Mesothelial cell of epicardium (in vitro differentiated cells): ENCODE data around the gene AP3S2. TPM values are rescaled to one million over a fixed set of nuclear protein-coding genes. Genes with fewer than 3 reads are reported as not detected.

Experiments
- DNase-seq, 2 experiments: peaks; one replicate each; pipeline ENCODE4 v3.0.0; 2021; ENCODE audit warnings: low spot score in 2 of 2; ENCODE audit not compliant: unreplicated experiment in 2 of 2
- H3K27ac Mint-ChIP-seq: 2 replicates; pipeline ENCODE4 v1.8.0; 2021; ENCODE audit warnings: mixed read lengths
- H3K27me3 Mint-ChIP-seq: 2 replicates; pipeline ENCODE4 v1.8.0; 2021; ENCODE audit warnings: low read depth, mixed read lengths
- H3K36me3 Mint-ChIP-seq: 2 replicates; pipeline ENCODE4 v1.8.0; 2021; ENCODE audit warnings: mixed read lengths
- H3K4me1 Mint-ChIP-seq: 2 replicates; pipeline ENCODE4 v1.8.0; 2021; ENCODE audit warnings: mixed read lengths
- H3K4me3 Mint-ChIP-seq: 2 replicates; pipeline ENCODE4 v1.8.0; 2021; ENCODE audit warnings: mild to moderate bottlenecking, moderate library complexity, mixed read lengths
- H3K9me3 Mint-ChIP-seq: 2 replicates; pipeline ENCODE4 v1.8.0; 2021; ENCODE audit warnings: mixed read lengths
- CTCF ChIP-seq: fragments of 200-600 bp; sonication (generic); IDR thresholded peaks from one replicate; pipeline ENCODE4 v1.5.0; 2021; ENCODE audit warnings: antibody characterized with exemption; ENCODE audit not compliant: unreplicated experiment
- total RNA-seq: library from RNA; stranded (reverse); gene quantifications from 3 replicates; pipeline ENCODE4 v1.2.1, GENCODE V29; 2021

The AP3S2 gene
- total RNA-seq, 1 donor from 2014 or later, result 28.3 TPM

- no peaks in the 10 kb centered on the region for H3K9me3 Mint-ChIP-seq
- H3K27me3 Mint-ChIP-seq, result no peaks in the 10 kb centered on the region
- no peak for DNase-seq
- H3K4me3 Mint-ChIP-seq, result no peak overlapping the region
- H3K36me3 Mint-ChIP-seq, result peaks cover 29% of the 10 kb centered on the region
- no peak overlapping the region for H3K27ac Mint-ChIP-seq
- H3K4me1 Mint-ChIP-seq, result no peaks in the 10 kb centered on the region
- no peak for TF ChIP-seq CTCF
These were observed 13.1 kb downstream of the AP3S2 start for GRCh38 chr15:89880727-89881126.

GRCh38 chr15:89878323-89878722 lies 15.5 kb downstream of the AP3S2 start:
- no peak overlapping the region for H3K27ac Mint-ChIP-seq
- H3K4me1 Mint-ChIP-seq, result no peaks in the 10 kb centered on the region
- TF ChIP-seq CTCF, result no peak
- H3K27me3 Mint-ChIP-seq, result no peaks in the 10 kb centered on the region
- H3K9me3 Mint-ChIP-seq, result no peaks in the 10 kb centered on the region
- H3K4me3 Mint-ChIP-seq, result no peak overlapping the region
- H3K36me3 Mint-ChIP-seq, result peaks cover 23% of the 10 kb centered on the region
- DNase-seq, result no peak

- no peak for DNase-seq
- Mint-ChIP-seq H3K4me3 (no peak overlapping the region), H3K27ac (no peak overlapping the region), H3K9me3 (no peaks in the 10 kb centered on the region), H3K4me1 (no peaks in the 10 kb centered on the region), H3K27me3 (no peaks in the 10 kb centered on the region), H3K36me3 (peaks cover 21% of the 10 kb centered on the region)
- TF ChIP-seq CTCF, result no peak
These were observed 16.7 kb downstream of the AP3S2 start for GRCh38 chr15:89877083-89877425.

- DNase-seq, result no peak
- Mint-ChIP-seq H3K4me1 (no peaks in the 10 kb centered on the region), H3K36me3 (peaks cover 22% of the 10 kb centered on the region), H3K27ac (no peak overlapping the region), H3K27me3 (no peaks in the 10 kb centered on the region), H3K9me3 (no peaks in the 10 kb centered on the region), H3K4me3 (no peak overlapping the region)
- TF ChIP-seq CTCF, result no peak
These were observed 17.3 kb downstream of the AP3S2 start for GRCh38 chr15:89876396-89877082.

- no peak overlapping the region for H3K4me3 Mint-ChIP-seq
- H3K27me3 Mint-ChIP-seq, result no peaks in the 10 kb centered on the region
- H3K36me3 Mint-ChIP-seq, result peaks cover 22% of the 10 kb centered on the region
- no peak overlapping the region for H3K27ac Mint-ChIP-seq
- DNase-seq, result no peak
- H3K4me1 Mint-ChIP-seq, result no peaks in the 10 kb centered on the region
- TF ChIP-seq CTCF, result no peak
- H3K9me3 Mint-ChIP-seq, result no peaks in the 10 kb centered on the region
These were observed 18.1 kb downstream of the AP3S2 start for GRCh38 chr15:89875741-89876140.
